Vagina (tissue), 2 donors: ENCODE results near the gene UBR4.

ENCODE experiments used
- CTCF ChIP-seq, 3 experiments: fragments of 450-650 bp in 2 of 3; fragments of 200-600 bp in 1 of 3; sonication (generic) in 1 of 3; IDR thresholded peaks; one replicate each; pipeline ENCODE4 v1.5.1; 2017 to 2019; ENCODE audit warnings: antibody characterized with exemption in 3 of 3, mild to moderate bottlenecking in 2 of 3, moderate library complexity in 2 of 3
- POLR2A ChIP-seq, 2 donors: fragments of 450-650 bp; IDR thresholded peaks; one replicate each; pipeline ENCODE4 v1.6.1; 2017; ENCODE audit warnings: antibody characterized with exemption in 2 of 2, mild to moderate bottlenecking in 2 of 2, moderate library complexity in 2 of 2
- POLR2AphosphoS5 ChIP-seq, 2 donors: sonication (generic); formaldehyde crosslinking; IDR thresholded peaks; one replicate each; pipeline ENCODE4 v1.9.0; 2017; ENCODE audit warnings: antibody characterized with exemption in 2 of 2, mild to moderate bottlenecking in 2 of 2, low read depth in 1 of 2; ENCODE audit not compliant: insufficient read depth in 1 of 2

GRCh38 chr1:19110257-19110927 is 99.7 kb downstream of the UBR4 start:
- TF ChIP-seq CTCF (IDR thresholded peaks at IDR 0.05) (no peak), POLR2A (IDR thresholded peaks at IDR 0.05) (no peak), POLR2AphosphoS5 (IDR thresholded peaks at IDR 0.05; ENCODE audit: insufficient read depth in 1 of 2, low read depth in 1 of 2) (no peak)
